Measurements from ENCODE around the gene HPN. TPM values are rescaled to one million over a fixed set of nuclear protein-coding genes. Genes with fewer than 3 reads are reported as not detected.
"Not testable (repeated sequence)": the region's sequence is repeated elsewhere in the genome, so short reads cannot be mapped to it uniquely, and the experiment has no call there.

Gene HPN
- total RNA-seq = under 1 TPM in 1 of 2 experiments, not detected in 1; 0.31 TPM

GRCh38 chr19:35041548-35042055, at the start of gene HPN:
TSS of gene HPN (plus strand) at chr19:35041721. CDS start at chr19:35042507, 786 bp downstream.
- Mint-ChIP-seq H3K36me3 (no peaks in the 10 kb centered on the region), H3K27ac (peak within 1 kb of the TSS; percentile 3), H3K4me1 (peaks cover 26% of the 10 kb centered on the region), H3K9me3 (no peaks in the 10 kb centered on the region), H3K27me3 (peaks cover 6% of the 10 kb centered on the region), H3K4me3 (peak within 1 kb of the TSS; percentile 42)
- DNase-seq = no peak

- not testable (repeated sequence) for H3K27me3 Mint-ChIP-seq, H3K9me3 Mint-ChIP-seq, DNase-seq
- H3K4me1 Mint-ChIP-seq = peaks cover 57% of the 10 kb centered on the region
- H3K27ac Mint-ChIP-seq = peak overlapping the region; percentile 20
- H3K36me3 Mint-ChIP-seq = peaks cover 20% of the 10 kb centered on the region
- H3K4me3 Mint-ChIP-seq = peak overlapping the region; percentile 29
Observed at GRCh38 chr19:34992582-34992981, 48.9 kb upstream of the HPN start.

- no peak overlapping the region for H3K4me3 Mint-ChIP-seq
- peaks cover 20% of the 10 kb centered on the region for H3K36me3 Mint-ChIP-seq
- no peak for DNase-seq
- H3K27me3 Mint-ChIP-seq = no peaks in the 10 kb centered on the region
- H3K9me3 Mint-ChIP-seq = peaks cover 3% of the 10 kb centered on the region
- no peak overlapping the region for H3K27ac Mint-ChIP-seq
- peaks cover 60% of the 10 kb centered on the region for H3K4me1 Mint-ChIP-seq
Observed at GRCh38 chr19:34994286-34994642, 47.3 kb upstream of the HPN start.

GRCh38 chr19:34994643-34995541, 46.6 kb upstream of the HPN start:
- Mint-ChIP-seq H3K4me1 (peaks cover 60% of the 10 kb centered on the region), H3K27ac (no peak overlapping the region), H3K36me3 (peaks cover 20% of the 10 kb centered on the region), H3K27me3 (no peaks in the 10 kb centered on the region), H3K9me3 (peaks cover 3% of the 10 kb centered on the region), H3K4me3 (no peak overlapping the region)
- no peak for DNase-seq

GRCh38 chr19:34995551-34995950, 46.0 kb upstream of the HPN start:
- Mint-ChIP-seq H3K4me3 (no peak overlapping the region), H3K9me3 (peaks cover 3% of the 10 kb centered on the region), H3K27me3 (no peaks in the 10 kb centered on the region), H3K36me3 (peaks cover 18% of the 10 kb centered on the region), H3K4me1 (peaks cover 54% of the 10 kb centered on the region), H3K27ac (no peak overlapping the region)
- DNase-seq = no peak

GRCh38 chr19:34997071-34997617, 44.4 kb upstream of the HPN start:
- Mint-ChIP-seq H3K4me1 (peaks cover 46% of the 10 kb centered on the region), H3K27me3 (no peaks in the 10 kb centered on the region), H3K9me3 (peaks cover 1% of the 10 kb centered on the region), H3K36me3 (peaks cover 25% of the 10 kb centered on the region), H3K27ac (peak overlapping the region; percentile 97), H3K4me3 (peak overlapping the region; percentile 53)
- no peak for DNase-seq

GRCh38 chr19:34998224-34998623, 43.3 kb upstream of the HPN start:
- not testable (repeated sequence) for H3K27me3 Mint-ChIP-seq, DNase-seq, H3K9me3 Mint-ChIP-seq
- Mint-ChIP-seq H3K27ac (peak overlapping the region; percentile 97), H3K4me1 (peaks cover 51% of the 10 kb centered on the region), H3K36me3 (peaks cover 33% of the 10 kb centered on the region), H3K4me3 (peak overlapping the region; percentile 53)

GRCh38 chr19:34998777-34999497, 42.6 kb upstream of the HPN start:
- peak overlapping the region; percentile 86 for H3K27ac Mint-ChIP-seq
- H3K27me3 Mint-ChIP-seq = no peaks in the 10 kb centered on the region
- DNase-seq = no peak
- H3K9me3 Mint-ChIP-seq = no peaks in the 10 kb centered on the region
- H3K4me1 Mint-ChIP-seq = peaks cover 58% of the 10 kb centered on the region
- H3K36me3 Mint-ChIP-seq = peaks cover 31% of the 10 kb centered on the region
- H3K4me3 Mint-ChIP-seq = peak overlapping the region; percentile 87

GRCh38 chr19:34999498-35000337, 41.8 kb upstream of the HPN start, which contains the start of gene GRAMD1A:
TSS of gene GRAMD1A (plus strand) at chr19:35000323. CDS start at chr19:35000479, 156 bp downstream.
- H3K36me3 Mint-ChIP-seq = peaks cover 34% of the 10 kb centered on the region
- no peaks in the 10 kb centered on the region for H3K9me3 Mint-ChIP-seq
- peaks cover 57% of the 10 kb centered on the region for H3K4me1 Mint-ChIP-seq
- peak within 1 kb of the TSS; percentile 93 for H3K27ac Mint-ChIP-seq
- peak; percentile 83 for DNase-seq
- peak within 1 kb of the TSS; percentile 90 for H3K4me3 Mint-ChIP-seq
- no peaks in the 10 kb centered on the region for H3K27me3 Mint-ChIP-seq

- H3K27me3 Mint-ChIP-seq = no peaks in the 10 kb centered on the region
- no peak overlapping the region for H3K27ac Mint-ChIP-seq
- H3K9me3 Mint-ChIP-seq = no peaks in the 10 kb centered on the region
- H3K4me3 Mint-ChIP-seq = no peak overlapping the region
- peaks cover 36% of the 10 kb centered on the region for H3K36me3 Mint-ChIP-seq
- no peak for DNase-seq
- peaks cover 57% of the 10 kb centered on the region for H3K4me1 Mint-ChIP-seq
Observed at GRCh38 chr19:35000338-35000646, 41.2 kb upstream of the HPN start.

GRCh38 chr19:35000647-35001501, 40.6 kb upstream of the HPN start:
- H3K27ac Mint-ChIP-seq = peak overlapping the region; percentile 93
- no peaks in the 10 kb centered on the region for H3K9me3 Mint-ChIP-seq
- peak; percentile 65 for DNase-seq
- peaks cover 59% of the 10 kb centered on the region for H3K4me1 Mint-ChIP-seq
- no peaks in the 10 kb centered on the region for H3K27me3 Mint-ChIP-seq
- H3K36me3 Mint-ChIP-seq = peaks cover 40% of the 10 kb centered on the region
- peak overlapping the region; percentile 90 for H3K4me3 Mint-ChIP-seq

GRCh38 chr19:35002037-35002535, 39.4 kb upstream of the HPN start:
- Mint-ChIP-seq H3K36me3 (peaks cover 46% of the 10 kb centered on the region), H3K4me3 (peak overlapping the region; percentile 90), H3K9me3 (no peaks in the 10 kb centered on the region), H3K27ac (peak overlapping the region; percentile 93), H3K4me1 (peaks cover 57% of the 10 kb centered on the region), H3K27me3 (no peaks in the 10 kb centered on the region)
- DNase-seq = no peak

GRCh38 chr19:35004517-35005255, 36.8 kb upstream of the HPN start:
- Mint-ChIP-seq H3K27ac (peak overlapping the region; percentile 31), H3K9me3 (no peaks in the 10 kb centered on the region), H3K4me3 (no peak overlapping the region), H3K27me3 (no peaks in the 10 kb centered on the region), H3K4me1 (peaks cover 36% of the 10 kb centered on the region), H3K36me3 (peaks cover 48% of the 10 kb centered on the region)
- DNase-seq = no peak

Measured in activated naive CD8-positive, alpha-beta T cell treated with anti-CD3 and anti-CD28 coated beads for 36 hours (primary cell).